Right lobe of liver (tissue), 4 donors: ENCODE data around the gene ZCCHC14.

Source experiments
- CTCF ChIP-seq, 4 donors: fragments of 200-600 bp in 3 of 4; fragments of 450-650 bp in 1 of 4; IDR thresholded peaks; one replicate each; pipeline versions ENCODE4 v1.5.1 to v1.8.0; 2016 to 2022; ENCODE audit warnings: antibody characterized with exemption in 4 of 4, mild to moderate bottlenecking in 2 of 4
- POLR2A ChIP-seq: fragments of 450-650 bp; IDR thresholded peaks from one replicate; pipeline ENCODE4 v1.6.1; 2017; ENCODE audit warnings: antibody characterized with exemption, mild to moderate bottlenecking
- donor health status: DM: no; HTN: no; CAD: no.
- donor health status: DM: no; HTN: no; CAD: no.
- donor health status: DM: no; HTN: yes; CAD: no.

- no peak for TF ChIP-seq CTCF (IDR thresholded peaks at IDR 0.05)
- TF ChIP-seq POLR2A: no peak
Measured at GRCh38 chr16:87484487-87485331, 8.1 kb downstream of the ZCCHC14 start.
